Smooth muscle cell (in vitro differentiated cells): Measurements from ENCODE around the gene LSM8. TPM values are rescaled to one million over a fixed set of nuclear protein-coding genes. Genes with fewer than 3 reads are reported as not detected.
A peak's percentile ranks its signal among the peaks of the same experiment; 100 is the strongest.

ENCODE experiments used
- DNase-seq: peaks from one replicate; lab custom pipeline; 2025; ENCODE audit not compliant: unreplicated experiment; lab: John Stamatoyannopoulos, UW
- H2AFZ ChIP-seq: fragments of 200-600 bp; sonication (generic); 2 replicates; pipeline ENCODE4 v1.6.0; 2016; ENCODE audit warnings: antibody characterized with exemption, low read depth, mild to moderate bottlenecking
- H3F3A ChIP-seq: fragments of 200-600 bp; sonication (generic); 2 replicates; pipeline ENCODE4 v1.6.0; 2017; ENCODE audit warnings: antibody characterized with exemption, low read depth
- H3K27ac ChIP-seq: fragments of 200-600 bp; sonication (generic); 2 replicates; pipeline ENCODE4 v1.5.1; 2016; ENCODE audit warnings: low read depth, mild to moderate bottlenecking
- H3K27me3 ChIP-seq: fragments of 200-600 bp; sonication (generic); 2 replicates; pipeline ENCODE4 v1.6.1; 2016; ENCODE audit warnings: low read depth, mild to moderate bottlenecking
- H3K36me3 ChIP-seq: fragments of 200-600 bp; sonication (generic); 2 replicates; pipeline ENCODE4 v1.5.1; 2016; ENCODE audit warnings: low read depth
- H3K4me1 ChIP-seq: fragments of 200-600 bp; sonication (generic); 2 replicates; pipeline ENCODE4 v1.5.1; 2016; ENCODE audit warnings: low read depth
- H3K4me2 ChIP-seq: fragments of 200-600 bp; sonication (generic); 2 replicates; pipeline ENCODE4 v1.6.0; 2016; ENCODE audit warnings: mild to moderate bottlenecking
- H3K4me3 ChIP-seq: fragments of 200-600 bp; sonication (generic); 2 replicates; pipeline ENCODE4 v1.5.1; 2016; ENCODE audit warnings: mild to moderate bottlenecking
- H3K79me2 ChIP-seq: fragments of 200-600 bp; sonication (generic); 2 replicates; pipeline ENCODE4 v1.6.0; 2016; ENCODE audit warnings: low read depth, mild to moderate bottlenecking
- H3K9ac ChIP-seq: fragments of 200-600 bp; sonication (generic); 2 replicates; pipeline ENCODE4 v1.6.0; 2016; ENCODE audit warnings: low read depth
- H3K9me3 ChIP-seq: fragments of 200-600 bp; sonication (generic); replicated peaks from 2 replicates; pipeline ENCODE4 v1.5.1; 2016; ENCODE audit warnings: low read depth
- H4K20me1 ChIP-seq: fragments of 200-600 bp; sonication (generic); 2 replicates; pipeline ENCODE4 v1.6.0; 2016; ENCODE audit warnings: low read depth
- CTCF ChIP-seq: fragments of 200-600 bp; sonication (generic); IDR thresholded peaks from 2 replicates; pipeline ENCODE4 v1.5.1; 2017; ENCODE audit warnings: borderline replicate concordance, mild to moderate bottlenecking, antibody characterized with exemption; ENCODE audit not compliant: insufficient read depth, poor library complexity, severe bottlenecking
- WGBS: methylation state at CpG from one replicate; pipeline ENCODE4 v1.1.7; 2016; ENCODE audit warnings: low lambda C conversion rate; 5-methylcytosine and 5-hydroxymethylcytosine counted together
- polyA plus RNA-seq: library from polyadenylated mRNA; unstranded; fragments of >200 nt; fragmentation: Nextera tagmentation; extraction: Ambion mirVana; gene quantifications from 2 replicates; pipeline ENCODE4 v1.2.1, GENCODE V29; 2016
- total RNA-seq: library from RNA; depleted of rRNA; stranded (reverse); fragments of >200 nt; gene quantifications from 2 replicates; pipeline ENCODE4 v1.2.3, GENCODE V29; 2014

LSM8 gene
- total and polyA plus RNA-seq, 2 experiments from 2014 or later: 36.8 to 38.2 TPM

- WGBS: 11% methylated on average over 10 of the region's 10 CpGs
- peaks cover 7% of the 10 kb centered on the region for H3K36me3 ChIP-seq
- peak overlapping the region; percentile 98 for H3K4me2 ChIP-seq
- no peak for DNase-seq
- TF ChIP-seq CTCF: no peak
- peak overlapping the region; percentile 95 for H3K9ac ChIP-seq
- H4K20me1 ChIP-seq: peaks cover 11% of the 10 kb centered on the region
- no peaks in the 10 kb centered on the region for H3F3A ChIP-seq
- H3K27me3 ChIP-seq: no peaks in the 10 kb centered on the region
- H2AFZ ChIP-seq: peak overlapping the region; percentile 83
- H3K9me3 ChIP-seq: no peaks in the 10 kb centered on the region
- H3K4me1 ChIP-seq: peaks cover 20% of the 10 kb centered on the region
- H3K79me2 ChIP-seq: peaks cover 44% of the 10 kb centered on the region
- H3K4me3 ChIP-seq: peak overlapping the region; percentile 93
- H3K27ac ChIP-seq: peak overlapping the region; percentile 92
These were observed 589 bp downstream of the LSM8 start for GRCh38 chr7:118184565-118184940.

- peak overlapping the region; percentile 93 for H3K4me3 ChIP-seq
- WGBS: 74% methylated on average over 6 of the region's 6 CpGs
These were observed 1.3 kb downstream of the LSM8 start for GRCh38 chr7:118185163-118185860.

DNA sequence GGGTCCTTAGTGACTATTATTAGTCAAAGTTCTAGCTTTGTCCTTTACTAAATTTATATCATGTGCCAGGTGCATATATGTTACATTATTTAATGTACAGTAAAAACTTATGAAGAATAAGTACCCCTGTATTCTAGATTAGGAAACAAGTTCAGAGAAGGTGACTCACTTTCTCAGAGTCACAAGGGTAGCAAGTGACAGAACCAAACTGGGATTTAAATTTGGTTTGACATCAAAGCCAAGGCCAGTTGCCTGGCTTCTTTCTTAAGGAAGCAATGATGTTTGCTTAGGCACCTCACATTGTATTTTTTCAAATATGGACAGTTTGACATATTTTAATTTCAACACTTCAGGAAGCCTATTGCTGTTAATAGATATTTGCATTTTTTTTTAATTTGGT is 2.5 kb downstream of the LSM8 start:
- Histone ChIP-seq H2AFZ (no peak overlapping the region), H3K27me3 (no peaks in the 10 kb centered on the region), H4K20me1 (peaks cover 16% of the 10 kb centered on the region), H3K4me3 (no peak overlapping the region), H3K9ac (no peak overlapping the region), H3K9me3 (no peaks in the 10 kb centered on the region), H3K4me2 (peak overlapping the region; percentile 98), H3K4me1 (peaks cover 20% of the 10 kb centered on the region), H3K79me2 (peaks cover 44% of the 10 kb centered on the region), H3K27ac (no peak overlapping the region), H3K36me3 (peaks cover 7% of the 10 kb centered on the region), H3F3A (no peaks in the 10 kb centered on the region)
- no peak for DNase-seq
- no peak for TF ChIP-seq CTCF

More at GRCh38 chr7:118185163-118185860, 1.3 kb downstream of the LSM8 start:
- TF ChIP-seq CTCF: no peak
- H3K27ac ChIP-seq: no peak overlapping the region
- H4K20me1 ChIP-seq: peaks cover 14% of the 10 kb centered on the region
- no peaks in the 10 kb centered on the region for H3F3A ChIP-seq
- H3K36me3 ChIP-seq: peaks cover 7% of the 10 kb centered on the region
- peaks cover 20% of the 10 kb centered on the region for H3K4me1 ChIP-seq
- peak overlapping the region; percentile 95 for H3K9ac ChIP-seq
- no peak for DNase-seq
- no peak overlapping the region for H2AFZ ChIP-seq
- peak overlapping the region; percentile 98 for H3K4me2 ChIP-seq
- no peaks in the 10 kb centered on the region for H3K9me3 ChIP-seq
- H3K27me3 ChIP-seq: no peaks in the 10 kb centered on the region
- H3K79me2 ChIP-seq: peaks cover 44% of the 10 kb centered on the region

GRCh38 chr7:118194571-118194970 is 10.6 kb downstream of the LSM8 start:
- DNase-seq: no peak
- Histone ChIP-seq H3F3A (peaks cover 8% of the 10 kb centered on the region), H3K4me1 (no peaks in the 10 kb centered on the region), H3K27me3 (no peaks in the 10 kb centered on the region), H3K4me3 (no peak overlapping the region), H3K4me2 (no peak overlapping the region), H4K20me1 (peaks cover 12% of the 10 kb centered on the region), H3K9ac (no peak overlapping the region), H3K79me2 (no peaks in the 10 kb centered on the region), H3K36me3 (no peaks in the 10 kb centered on the region), H3K9me3 (no peaks in the 10 kb centered on the region), H2AFZ (no peak overlapping the region), H3K27ac (no peak overlapping the region)
- 94% methylated on average over 2 of the region's 2 CpGs for WGBS
- no peak for TF ChIP-seq CTCF
